DND-41 (cell line): Measurements from ENCODE around the gene METTL2B.
"Not testable (repeated sequence)": the region's sequence is repeated elsewhere in the genome, so short reads cannot be mapped to it uniquely, and the experiment has no call there.

Source experiments
- EZH2 ChIP-seq: IDR thresholded peaks from 3 replicates; pipeline ENCODE4 v1.6.1; 2012; ENCODE audit warnings: borderline replicate concordance, low read depth, mild to moderate bottlenecking, moderate library complexity, low read length, inconsistent platforms; ENCODE audit not compliant: severe bottlenecking
- TF ChIP-seq, protein P1 (sequence below): IDR thresholded peaks from 2 replicates; pipeline ENCODE4 v1.5.1; 2012; ENCODE audit warnings: borderline replicate concordance, low read length, moderate library complexity, mild to moderate bottlenecking; ENCODE audit not compliant: poor library complexity, severe bottlenecking; ENCODE audit errors: extremely low read depth

DNA sequence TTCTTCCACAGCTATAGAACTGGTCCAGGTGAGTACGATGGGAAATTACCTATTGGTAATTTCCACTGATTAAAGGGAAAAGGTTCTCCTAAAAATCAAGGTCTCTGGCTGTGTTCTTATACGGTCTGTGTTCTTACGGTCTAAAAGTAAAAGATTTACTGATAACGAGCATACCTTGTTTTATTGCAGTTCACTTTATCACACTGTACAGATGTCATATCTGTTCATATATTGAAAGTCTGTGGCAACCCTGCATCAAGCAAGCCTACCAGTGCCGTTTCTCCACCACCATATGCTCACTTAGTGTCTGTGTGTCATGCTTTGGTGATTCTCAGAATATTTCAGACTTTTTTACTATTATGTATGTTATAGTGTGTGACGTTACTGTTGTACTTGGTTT, 11.6 kb downstream of the METTL2B start:
- TF ChIP-seq, protein P1, sequence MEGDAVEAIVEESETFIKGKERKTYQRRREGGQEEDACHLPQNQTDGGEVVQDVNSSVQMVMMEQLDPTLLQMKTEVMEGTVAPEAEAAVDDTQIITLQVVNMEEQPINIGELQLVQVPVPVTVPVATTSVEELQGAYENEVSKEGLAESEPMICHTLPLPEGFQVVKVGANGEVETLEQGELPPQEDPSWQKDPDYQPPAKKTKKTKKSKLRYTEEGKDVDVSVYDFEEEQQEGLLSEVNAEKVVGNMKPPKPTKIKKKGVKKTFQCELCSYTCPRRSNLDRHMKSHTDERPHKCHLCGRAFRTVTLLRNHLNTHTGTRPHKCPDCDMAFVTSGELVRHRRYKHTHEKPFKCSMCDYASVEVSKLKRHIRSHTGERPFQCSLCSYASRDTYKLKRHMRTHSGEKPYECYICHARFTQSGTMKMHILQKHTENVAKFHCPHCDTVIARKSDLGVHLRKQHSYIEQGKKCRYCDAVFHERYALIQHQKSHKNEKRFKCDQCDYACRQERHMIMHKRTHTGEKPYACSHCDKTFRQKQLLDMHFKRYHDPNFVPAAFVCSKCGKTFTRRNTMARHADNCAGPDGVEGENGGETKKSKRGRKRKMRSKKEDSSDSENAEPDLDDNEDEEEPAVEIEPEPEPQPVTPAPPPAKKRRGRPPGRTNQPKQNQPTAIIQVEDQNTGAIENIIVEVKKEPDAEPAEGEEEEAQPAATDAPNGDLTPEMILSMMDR: not testable (repeated sequence)
- not testable (repeated sequence) for TF ChIP-seq EZH2
